Tibial nerve (tissue), 4 donors: ENCODE measurements around the gene CASZ1.

Source experiments
- CTCF ChIP-seq, 5 experiments: fragments of 200-600 bp in 3 of 5; fragments of 450-650 bp in 2 of 5; sonication (generic) in 3 of 5; IDR thresholded peaks; one replicate each; pipeline ENCODE4 v1.5.1; 2016 to 2019; ENCODE audit warnings: antibody characterized with exemption in 5 of 5, mild to moderate bottlenecking in 3 of 5, moderate library complexity in 2 of 5
- EP300 ChIP-seq, 2 donors: sonication (generic); formaldehyde crosslinking; IDR thresholded peaks; one replicate each; pipeline ENCODE4 v1.6.1; 2017; ENCODE audit warnings: antibody characterized with exemption in 2 of 2, mild to moderate bottlenecking in 1 of 2
- POLR2A ChIP-seq, 2 donors: fragments of 450-650 bp; IDR thresholded peaks; one replicate each; pipeline ENCODE4 v1.6.1; 2017; ENCODE audit warnings: antibody characterized with exemption in 2 of 2, mild to moderate bottlenecking in 2 of 2, moderate library complexity in 2 of 2

- no peak for TF ChIP-seq CTCF (IDR thresholded peaks at IDR 0.05)
- no peak for TF ChIP-seq POLR2A (IDR thresholded peaks at IDR 0.05)
- no peak for TF ChIP-seq EP300 (IDR thresholded peaks at IDR 0.05)
These were observed 123.2 kb downstream of the CASZ1 start for GRCh38 chr1:10673109-10673711.
